Measurements from ENCODE around the gene GPR183. TPM values are rescaled to one million over a fixed set of nuclear protein-coding genes. Genes with fewer than 3 reads are reported as not detected.

GPR183 gene
- total and polyA plus RNA-seq, 2 donors (not counting 1 experiment from before 2014, with no cell fraction given) = 0.27 TPM; not detected in 1

DNA sequence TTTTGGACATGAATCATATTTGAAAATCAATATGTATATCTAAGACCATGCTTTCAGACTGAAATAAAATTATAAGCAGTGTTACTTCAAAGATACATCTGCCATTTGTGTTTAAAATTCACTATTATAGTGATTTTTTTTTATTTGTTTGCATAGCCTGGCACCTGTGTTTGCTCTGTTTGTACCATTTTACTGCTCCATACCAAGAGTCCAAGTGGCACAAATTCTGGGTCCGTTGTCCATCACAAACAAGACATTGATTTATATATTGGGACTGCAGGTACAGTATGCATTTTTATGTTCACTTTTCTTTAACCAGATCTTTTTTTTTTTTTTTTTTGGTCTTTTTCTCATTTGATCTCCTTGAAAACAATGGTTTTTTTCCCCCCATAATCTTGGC, 6.7 kb upstream of the GPR183 start:
- H3K4me1 ChIP-seq (ENCODE audit: control insufficient read depth, extremely low read depth, insufficient read depth, low read length) = peaks cover 13% of the 10 kb centered on the region
- no peak for DNase-seq (ENCODE audit: low read depth in 2 of 2)
- H3K9me3 ChIP-seq (ENCODE audit: control insufficient read depth, insufficient read depth, low read depth, low read length) = no peaks in the 10 kb centered on the region
- TF ChIP-seq, protein P1, sequence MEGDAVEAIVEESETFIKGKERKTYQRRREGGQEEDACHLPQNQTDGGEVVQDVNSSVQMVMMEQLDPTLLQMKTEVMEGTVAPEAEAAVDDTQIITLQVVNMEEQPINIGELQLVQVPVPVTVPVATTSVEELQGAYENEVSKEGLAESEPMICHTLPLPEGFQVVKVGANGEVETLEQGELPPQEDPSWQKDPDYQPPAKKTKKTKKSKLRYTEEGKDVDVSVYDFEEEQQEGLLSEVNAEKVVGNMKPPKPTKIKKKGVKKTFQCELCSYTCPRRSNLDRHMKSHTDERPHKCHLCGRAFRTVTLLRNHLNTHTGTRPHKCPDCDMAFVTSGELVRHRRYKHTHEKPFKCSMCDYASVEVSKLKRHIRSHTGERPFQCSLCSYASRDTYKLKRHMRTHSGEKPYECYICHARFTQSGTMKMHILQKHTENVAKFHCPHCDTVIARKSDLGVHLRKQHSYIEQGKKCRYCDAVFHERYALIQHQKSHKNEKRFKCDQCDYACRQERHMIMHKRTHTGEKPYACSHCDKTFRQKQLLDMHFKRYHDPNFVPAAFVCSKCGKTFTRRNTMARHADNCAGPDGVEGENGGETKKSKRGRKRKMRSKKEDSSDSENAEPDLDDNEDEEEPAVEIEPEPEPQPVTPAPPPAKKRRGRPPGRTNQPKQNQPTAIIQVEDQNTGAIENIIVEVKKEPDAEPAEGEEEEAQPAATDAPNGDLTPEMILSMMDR (conservative IDR thresholded peaks at IDR 0.05 in 1 of 2, IDR thresholded peaks at IDR 0.05 in 1 of 2; ENCODE audit: low read depth in 1 of 2, low read length in 2 of 2) = no peak
- TF ChIP-seq EZH2 (IDR thresholded peaks at IDR 0.05; ENCODE audit: low read length, missing control alignments) = no peak
- no peak overlapping the region for H3K27ac ChIP-seq (ENCODE audit: insufficient read depth, low read length)
- H2AFZ ChIP-seq (ENCODE audit: low read length) = no peak overlapping the region
- H3K36me3 ChIP-seq (ENCODE audit: control insufficient read depth, insufficient read depth, low read length) = no peaks in the 10 kb centered on the region
- no peaks in the 10 kb centered on the region for H3K27me3 ChIP-seq (ENCODE audit: control insufficient read depth, insufficient read depth, low read length)
- H3K79me2 ChIP-seq (ENCODE audit: control insufficient read depth, insufficient read depth, low read length) = no peaks in the 10 kb centered on the region
- no peaks in the 10 kb centered on the region for H4K20me1 ChIP-seq (ENCODE audit: control insufficient read depth, extremely low read depth, insufficient read depth, low read length)
- no peak overlapping the region for H3K4me2 ChIP-seq (ENCODE audit: extremely low read depth, insufficient read depth, low read length)
- no peak overlapping the region for H3K9ac ChIP-seq (ENCODE audit: insufficient read depth, low read length)
- no peak overlapping the region for H3K4me3 ChIP-seq (replicated peaks in 1 of 4; ENCODE audit: control extremely low read depth in 1 of 4, insufficient read depth in 1 of 4, low read depth in 3 of 4, low read length in 4 of 4)

DNA sequence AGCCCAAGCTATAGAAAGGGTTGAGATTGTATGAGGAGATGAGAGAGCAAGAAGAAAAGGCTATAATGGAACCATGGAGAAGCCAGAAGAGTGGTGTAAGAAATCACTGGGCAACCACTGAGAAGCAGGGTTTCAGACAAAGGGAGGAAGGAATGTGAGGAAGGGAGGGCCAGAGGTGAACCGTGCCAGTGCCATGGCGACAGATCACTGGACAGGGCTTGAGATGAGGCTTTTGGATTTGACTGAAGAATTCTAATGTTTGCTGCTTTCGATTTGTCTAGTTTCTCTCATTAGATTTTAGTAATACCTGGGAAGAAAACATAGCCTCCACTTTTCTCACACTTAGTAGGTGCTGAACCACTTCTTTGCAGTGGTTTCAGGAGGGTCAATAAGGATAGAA, 6.3 kb upstream of the GPR183 start:
- Histone ChIP-seq H3K36me3 (ENCODE audit: control insufficient read depth, insufficient read depth, low read length) (no peaks in the 10 kb centered on the region), H3K9me3 (ENCODE audit: control insufficient read depth, insufficient read depth, low read depth, low read length) (no peaks in the 10 kb centered on the region), H3K27ac (ENCODE audit: insufficient read depth, low read length) (no peak overlapping the region), H3K4me1 (ENCODE audit: control insufficient read depth, extremely low read depth, insufficient read depth, low read length) (peaks cover 16% of the 10 kb centered on the region), H4K20me1 (ENCODE audit: control insufficient read depth, extremely low read depth, insufficient read depth, low read length) (no peaks in the 10 kb centered on the region), H3K79me2 (ENCODE audit: control insufficient read depth, insufficient read depth, low read length) (no peaks in the 10 kb centered on the region), H3K4me3 (replicated peaks in 1 of 4; ENCODE audit: control extremely low read depth in 1 of 4, insufficient read depth in 1 of 4, low read depth in 3 of 4, low read length in 4 of 4) (no peak overlapping the region), H3K9ac (ENCODE audit: insufficient read depth, low read length) (no peak overlapping the region), H2AFZ (ENCODE audit: low read length) (no peak overlapping the region), H3K4me2 (ENCODE audit: extremely low read depth, insufficient read depth, low read length) (no peak overlapping the region), H3K27me3 (ENCODE audit: control insufficient read depth, insufficient read depth, low read length) (no peaks in the 10 kb centered on the region)
- no peak for DNase-seq (ENCODE audit: low read depth in 2 of 2)
- TF ChIP-seq, protein P1 (conservative IDR thresholded peaks at IDR 0.05 in 1 of 2, IDR thresholded peaks at IDR 0.05 in 1 of 2; ENCODE audit: low read depth in 1 of 2, low read length in 2 of 2) = no peak
- TF ChIP-seq EZH2 (IDR thresholded peaks at IDR 0.05; ENCODE audit: low read length, missing control alignments) = no peak

DNA sequence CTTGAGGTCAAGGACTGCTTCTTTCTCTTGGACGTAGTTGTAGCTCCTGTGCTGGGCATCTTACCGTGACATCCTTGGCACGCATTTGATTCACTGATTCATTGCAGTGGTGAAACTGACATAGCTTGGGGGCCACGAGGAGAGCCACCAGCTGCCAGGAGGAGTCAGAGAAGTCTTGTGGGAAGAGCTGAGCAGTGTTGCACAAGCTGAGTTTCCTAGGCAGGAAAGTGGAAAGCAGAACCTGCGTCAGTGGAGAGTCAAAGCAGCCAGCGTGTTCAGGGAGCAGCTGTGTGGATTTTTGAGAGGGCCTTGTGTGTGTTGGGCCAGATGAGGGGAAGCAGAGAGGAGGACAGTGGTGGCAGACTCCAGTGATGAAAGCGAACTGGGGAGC, 5.3 kb upstream of the GPR183 start:
- Histone ChIP-seq H3K4me2 (ENCODE audit: extremely low read depth, insufficient read depth, low read length) (no peak overlapping the region), H4K20me1 (ENCODE audit: control insufficient read depth, extremely low read depth, insufficient read depth, low read length) (no peaks in the 10 kb centered on the region), H3K36me3 (ENCODE audit: control insufficient read depth, insufficient read depth, low read length) (no peaks in the 10 kb centered on the region), H3K9ac (ENCODE audit: insufficient read depth, low read length) (no peak overlapping the region), H2AFZ (ENCODE audit: low read length) (no peak overlapping the region), H3K9me3 (ENCODE audit: control insufficient read depth, insufficient read depth, low read depth, low read length) (no peaks in the 10 kb centered on the region), H3K4me1 (ENCODE audit: control insufficient read depth, extremely low read depth, insufficient read depth, low read length) (peaks cover 25% of the 10 kb centered on the region), H3K27ac (ENCODE audit: insufficient read depth, low read length) (peak overlapping the region; percentile 38), H3K79me2 (ENCODE audit: control insufficient read depth, insufficient read depth, low read length) (no peaks in the 10 kb centered on the region), H3K4me3 (replicated peaks in 1 of 4; ENCODE audit: control extremely low read depth in 1 of 4, insufficient read depth in 1 of 4, low read depth in 3 of 4, low read length in 4 of 4) (no peak overlapping the region), H3K27me3 (ENCODE audit: control insufficient read depth, insufficient read depth, low read length) (no peaks in the 10 kb centered on the region)
- no peak for TF ChIP-seq EZH2 (IDR thresholded peaks at IDR 0.05; ENCODE audit: low read length, missing control alignments)
- TF ChIP-seq, protein P1 (conservative IDR thresholded peaks at IDR 0.05 in 1 of 2, IDR thresholded peaks at IDR 0.05 in 1 of 2; ENCODE audit: low read depth in 1 of 2, low read length in 2 of 2) = no peak
- DNase-seq (ENCODE audit: low read depth in 2 of 2) = peak; percentile 61 to 92
